Neutrophil (primary cell): ENCODE measurements around the gene VWA3A.

Experiments
- H3K27ac ChIP-seq: fragments of 200-600 bp; sonication (generic); 2 replicates; pipeline ENCODE4 v1.5.1; 2016; ENCODE audit warnings: mild to moderate bottlenecking, moderate library complexity
- H3K27me3 ChIP-seq: fragments of 200-600 bp; sonication (generic); 2 replicates; pipeline ENCODE4 v1.6.0; 2016; ENCODE audit warnings: mild to moderate bottlenecking
- H3K36me3 ChIP-seq: fragments of 200-600 bp; sonication (generic); 2 replicates; pipeline ENCODE4 v1.5.1; 2017
- H3K4me1 ChIP-seq, 2 experiments: fragments of 200-600 bp in 1 of 2; sonication (generic) in 1 of 2; 1 replicate in 1 of 2; 2 replicates in 1 of 2; pipeline versions ENCODE4 v1.5.1 to v1.6.1; 2013 to 2016; ENCODE audit warnings: low read depth in 1 of 2, low read length in 1 of 2, mild to moderate bottlenecking in 1 of 2, moderate library complexity in 1 of 2; ENCODE audit not compliant: control insufficient read depth in 1 of 2, insufficient read depth in 1 of 2
- H3K4me3 ChIP-seq, 2 experiments: fragments of 200-600 bp in 1 of 2; sonication (generic) in 1 of 2; 1 replicate in 1 of 2; 2 replicates in 1 of 2; pipeline ENCODE4 v1.5.1; 2013 to 2016; ENCODE audit warnings: low read depth in 1 of 2, low read length in 1 of 2, mild to moderate bottlenecking in 1 of 2, moderate library complexity in 1 of 2
- H3K9me3 ChIP-seq: fragments of 200-600 bp; sonication (generic); 2 replicates; pipeline ENCODE4 v1.5.1; 2016
- CTCF ChIP-seq: fragments of 200-600 bp; sonication (generic); IDR thresholded peaks from 2 replicates; pipeline ENCODE4 v1.5.1; 2016; ENCODE audit warnings: antibody characterized with exemption

Gene VWA3A

GRCh38 chr16:22093331-22093730 lies 990 bp downstream of the VWA3A start:
- H3K4me3 ChIP-seq, result no peak overlapping the region
- H3K9me3 ChIP-seq, result no peaks in the 10 kb centered on the region
- H3K27me3 ChIP-seq, result peaks cover 9% of the 10 kb centered on the region
- no peaks in the 10 kb centered on the region for H3K4me1 ChIP-seq
- no peak overlapping the region for H3K27ac ChIP-seq
- no peak for TF ChIP-seq CTCF
- no peaks in the 10 kb centered on the region for H3K36me3 ChIP-seq

- no peak overlapping the region for H3K27ac ChIP-seq
- no peak for TF ChIP-seq CTCF
- H3K27me3 ChIP-seq, result peaks cover 9% of the 10 kb centered on the region
- no peaks in the 10 kb centered on the region for H3K4me1 ChIP-seq
- no peaks in the 10 kb centered on the region for H3K36me3 ChIP-seq
- H3K4me3 ChIP-seq, result no peak overlapping the region
- no peaks in the 10 kb centered on the region for H3K9me3 ChIP-seq
These were observed 1.7 kb downstream of the VWA3A start for GRCh38 chr16:22093996-22094395.

GRCh38 chr16:22098405-22099255 lies 6.3 kb downstream of the VWA3A start:
- TF ChIP-seq CTCF, result no peak
- Histone ChIP-seq H3K27me3 (peaks cover 9% of the 10 kb centered on the region), H3K9me3 (no peaks in the 10 kb centered on the region), H3K36me3 (no peaks in the 10 kb centered on the region), H3K4me3 (no peak overlapping the region), H3K4me1 (no peaks in the 10 kb centered on the region), H3K27ac (no peak overlapping the region)

- Histone ChIP-seq H3K27ac (no peak overlapping the region), H3K4me1 (no peaks in the 10 kb centered on the region), H3K36me3 (no peaks in the 10 kb centered on the region), H3K4me3 (no peak overlapping the region), H3K27me3 (peaks cover 9% of the 10 kb centered on the region), H3K9me3 (no peaks in the 10 kb centered on the region)
- TF ChIP-seq CTCF, result no peak
These were observed 7.1 kb downstream of the VWA3A start for GRCh38 chr16:22099256-22099975.

- Histone ChIP-seq H3K4me1 (no peaks in the 10 kb centered on the region), H3K4me3 (no peak overlapping the region), H3K9me3 (no peaks in the 10 kb centered on the region), H3K27me3 (peaks cover 8% of the 10 kb centered on the region), H3K36me3 (no peaks in the 10 kb centered on the region), H3K27ac (no peak overlapping the region)
- no peak for TF ChIP-seq CTCF
These were observed 11.1 kb downstream of the VWA3A start for GRCh38 chr16:22103441-22103840.
